AG04449 (cell line): ENCODE measurements around the gene ATP5PD.
"Not testable (repeated sequence)": the region's sequence is repeated elsewhere in the genome, so short reads cannot be mapped to it uniquely, and the experiment has no call there.

ENCODE experiments used
- CTCF ChIA-PET: fragments of 350-600 bp; formaldehyde crosslinking; extraction: SDS; loops from one replicate; lab custom pipeline; 2021; ENCODE audit warnings: antibody characterized with exemption; lab: Yijun Ruan, JAX
- POLR2A ChIA-PET: fragments of 400-600, 350-600 bp; formaldehyde crosslinking; extraction: SDS; loops from one replicate; lab custom pipeline; 2020; ENCODE audit warnings: antibody characterized with exemption, inconsistent platforms; lab: Yijun Ruan, JAX
- DNase-seq: peaks from one replicate; pipeline ENCODE4 v3.0.0-alpha.2; 2010; ENCODE audit warnings: low read depth, low spot score
- H3K4me3 ChIP-seq: 2 replicates; pipeline ENCODE4 v1.5.1; 2011; ENCODE audit warnings: low read depth, mild to moderate bottlenecking, control low read depth, low read length
- CTCF ChIP-seq: IDR thresholded peaks from one replicate; pipeline ENCODE4 v1.5.1; 2011; ENCODE audit warnings: mild to moderate bottlenecking, moderate library complexity, low read length, control low read depth, inconsistent platforms; ENCODE audit not compliant: insufficient read depth; ENCODE audit errors: missing control alignments

The ATP5PD gene

GRCh38 chr17:75006653-75007052, 40.1 kb downstream of the ATP5PD start:
- no peak for DNase-seq
- no peak for TF ChIP-seq CTCF
- no peak overlapping the region for H3K4me3 ChIP-seq
- ChIA-PET POLR2A (no interaction called here), CTCF (interaction anchor here (0.9 to 2.6 kb wide), 3 partner anchors 18 to 45 kb away, joined by 3 to 15 read pairs (median 4); no protein-coding TSS in a partner anchor)

GRCh38 chr17:75006084-75006483, 40.7 kb downstream of the ATP5PD start:
- POLR2A ChIA-PET, result not testable (repeated sequence)
- CTCF ChIA-PET, result interaction anchor here (0.9 to 2.6 kb wide), 4 partner anchors 9 to 45 kb away, joined by 3 to 15 read pairs (median 4); no protein-coding TSS in a partner anchor

GRCh38 chr17:75005291-75005690, 41.5 kb downstream of the ATP5PD start:
- ChIA-PET CTCF (interaction anchor here (1.2 to 1.4 kb wide), 2 partner anchors 8 to 44 kb away, joined by 3 to 4 read pairs; no protein-coding TSS in a partner anchor), POLR2A (no interaction called here)
- TF ChIP-seq CTCF, result no peak
- H3K4me3 ChIP-seq, result no peak overlapping the region
- DNase-seq, result no peak

More at GRCh38 chr17:75006084-75006483, 40.7 kb downstream of the ATP5PD start:
- H3K4me3 ChIP-seq, DNase-seq: not testable (repeated sequence)

GRCh38 chr17:75004371-75004770, 42.4 kb downstream of the ATP5PD start:
- no peak for DNase-seq
- no peak for TF ChIP-seq CTCF
- no peak overlapping the region for H3K4me3 ChIP-seq
- CTCF ChIA-PET, result interaction anchor here (1.1 to 3.9 kb wide), 3 partner anchors 8 to 43 kb away, joined by 3 to 27 read pairs (median 3); partner anchors contain the start of genes CDR2L and MRPL58
- POLR2A ChIA-PET, result no interaction called here

GRCh38 chr17:75003957-75004355, 42.8 kb downstream of the ATP5PD start:
- ChIA-PET POLR2A (no interaction called here), CTCF (interaction anchor here (1.1 to 3.9 kb wide), 3 partner anchors 8 to 42 kb away, joined by 3 to 27 read pairs (median 3); partner anchors contain the start of genes CDR2L and MRPL58)
- H3K4me3 ChIP-seq, result no peak overlapping the region
- no peak for DNase-seq
- TF ChIP-seq CTCF, result no peak

GRCh38 chr17:75003070-75003956, 43.5 kb downstream of the ATP5PD start:
- no peak overlapping the region for H3K4me3 ChIP-seq
- ChIA-PET POLR2A (interaction anchor here (0.6 to 0.8 kb wide), 2 partner anchors 9 to 12 kb away, joined by 3 read pairs; partner anchors contain the start of gene MRPL58), CTCF (interaction anchor here (1.1 to 3.9 kb wide), 2 partner anchors 9 to 16 kb away, joined by 3 to 27 read pairs; partner anchors contain the start of genes CDR2L and MRPL58)
- no peak for DNase-seq
- TF ChIP-seq CTCF, result no peak
